Cerebellar cortex (tissue), 1 donor: ENCODE measurements around the gene PGGT1B.
A peak's percentile ranks its signal among the peaks of the same experiment; 100 is the strongest.
"Not testable (repeated sequence)": the region's sequence is repeated elsewhere in the genome, so short reads cannot be mapped to it uniquely, and the experiment has no call there.

ENCODE experiments used
- DNase-seq: peaks from one replicate; pipeline ENCODE4 v3.0.0-alpha.2; 2015; ENCODE audit warnings: low spot score

Gene PGGT1B

GRCh38 chr5:115257981-115258380 is 4.7 kb downstream of the PGGT1B start:
- DNase-seq: no peak

- DNase-seq: not testable (repeated sequence)
These were observed 13.3 kb downstream of the PGGT1B start for GRCh38 chr5:115249379-115249778.

- DNase-seq: peak; percentile 64
These were observed 16.2 kb downstream of the PGGT1B start for GRCh38 chr5:115246361-115246991.

- DNase-seq: no peak
These were observed 19.3 kb downstream of the PGGT1B start for GRCh38 chr5:115243412-115243811.

GRCh38 chr5:115241881-115242642 is 20.6 kb downstream of the PGGT1B start:
- DNase-seq: no peak

GRCh38 chr5:115237066-115237465 is 25.6 kb downstream of the PGGT1B start:
- DNase-seq: no peak

- no peak for DNase-seq
These were observed 26.1 kb downstream of the PGGT1B start for GRCh38 chr5:115236599-115236998.

GRCh38 chr5:115231598-115231997 is 31.1 kb downstream of the PGGT1B start:
- no peak for DNase-seq

GRCh38 chr5:115229606-115230005 is 33.1 kb downstream of the PGGT1B start:
- no peak for DNase-seq

- no peak for DNase-seq
These were observed 35.4 kb downstream of the PGGT1B start for GRCh38 chr5:115227281-115227680.

- DNase-seq: no peak
These were observed 48.1 kb downstream of the PGGT1B start for GRCh38 chr5:115214541-115214940.

- no peak for DNase-seq
These were observed 53.4 kb downstream of the PGGT1B start for GRCh38 chr5:115209279-115209678.

- DNase-seq: no peak
These were observed 59.7 kb downstream of the PGGT1B start for GRCh38 chr5:115202952-115203351.

GRCh38 chr5:115196161-115196560 is 66.5 kb downstream of the PGGT1B start:
- no peak for DNase-seq

- no peak for DNase-seq
These were observed 68.0 kb downstream of the PGGT1B start for GRCh38 chr5:115194676-115195075.

GRCh38 chr5:115193295-115193694 is 69.4 kb downstream of the PGGT1B start:
- DNase-seq: no peak

- no peak for DNase-seq
These were observed 70.6 kb downstream of the PGGT1B start for GRCh38 chr5:115192098-115192497.

GRCh38 chr5:115191474-115192031 is 71.1 kb downstream of the PGGT1B start:
- no peak for DNase-seq

GRCh38 chr5:115190388-115190787 is 72.3 kb downstream of the PGGT1B start:
- DNase-seq: no peak

- no peak for DNase-seq
These were observed 72.8 kb downstream of the PGGT1B start for GRCh38 chr5:115189866-115190265.

GRCh38 chr5:115186794-115187193 is 75.9 kb downstream of the PGGT1B start:
- DNase-seq: no peak

- no peak for DNase-seq
These were observed 77.9 kb downstream of the PGGT1B start for GRCh38 chr5:115184770-115185169.

GRCh38 chr5:115181757-115182156 is 80.9 kb downstream of the PGGT1B start:
- no peak for DNase-seq
